Transverse colon (tissue), 4 donors: ENCODE measurements around the gene CDK5RAP2. TPM values are rescaled to one million over a fixed set of nuclear protein-coding genes. Genes with fewer than 3 reads are reported as not detected.

ENCODE experiments used
- DNase-seq: peaks from one replicate; pipeline ENCODE4 v3.0.0-alpha.2; 2019
- H3K27ac ChIP-seq, 4 donors: fragments of 200-600 bp; sonication (generic); 2 replicates each; pipeline ENCODE4 v1.5.1; 2016 to 2018; ENCODE audit warnings: inconsistent platforms in 4 of 4
- H3K27me3 ChIP-seq: fragments of 200-600 bp; sonication (generic); 2 replicates; pipeline ENCODE4 v1.5.1; 2017; ENCODE audit warnings: inconsistent platforms
- H3K36me3 ChIP-seq, 4 donors: fragments of 200-600 bp; sonication (generic); 2 replicates each; pipeline ENCODE4 v1.5.1; 2017 to 2019; ENCODE audit warnings: inconsistent platforms in 4 of 4
- H3K4me1 ChIP-seq, 4 donors: fragments of 200-600 bp; sonication (generic); 2 replicates each; pipeline ENCODE4 v1.5.1; 2017 to 2020; ENCODE audit warnings: inconsistent platforms in 4 of 4
- H3K4me3 ChIP-seq, 4 donors: fragments of 200-600 bp; sonication (generic); 1 replicate in 1 of 4; 2 replicates in 3 of 4; pipeline versions ENCODE4 v1.5.1 to v1.6.1; 2017 to 2019; ENCODE audit warnings: inconsistent platforms in 4 of 4
- H3K9me3 ChIP-seq, 2 donors: fragments of 200-600 bp; sonication (generic); 2 replicates each; pipeline ENCODE4 v1.5.1; 2017 to 2019; ENCODE audit warnings: inconsistent platforms in 2 of 2
- CTCF ChIP-seq, 5 experiments: fragments of 200-600 bp in 3 of 5; fragments of 450-650 bp in 2 of 5; sonication (generic) in 3 of 5; IDR thresholded peaks; 1 replicate in 2 of 5; 2 replicates in 3 of 5; pipeline ENCODE4 v1.5.1; 2016 to 2017; ENCODE audit warnings: antibody characterized with exemption in 5 of 5, inconsistent platforms in 3 of 5, mild to moderate bottlenecking in 2 of 5, moderate library complexity in 1 of 5
- EP300 ChIP-seq: sonication (generic); formaldehyde crosslinking; IDR thresholded peaks from one replicate; pipeline ENCODE4 v1.6.1; 2017; ENCODE audit warnings: antibody characterized with exemption, low read depth
- POLR2A ChIP-seq: fragments of 450-650 bp; IDR thresholded peaks from one replicate; pipeline ENCODE4 v1.6.1; 2016; ENCODE audit warnings: antibody characterized with exemption, mild to moderate bottlenecking, moderate library complexity
- POLR2AphosphoS5 ChIP-seq, 3 donors: sonication (generic); formaldehyde crosslinking; IDR thresholded peaks; one replicate each; pipeline ENCODE4 v1.6.1; 2016; ENCODE audit warnings: antibody characterized with exemption in 3 of 3
- WGBS, 2 donors: methylation state at CpG; one replicate each; pipeline ENCODE4 v1.1.5; 2018; ENCODE audit warnings: low coverage in 1 of 2; 5-methylcytosine and 5-hydroxymethylcytosine counted together
- in situ Hi-C, 4 donors: fragments of 200-750 bp; cut with MboI; loops; one replicate each; pipeline versions ENCODE4 v1.15.0 to v1.15.1; 2017; ENCODE audit warnings: low sequenced_read_pairs in 3 of 4, low pct_ligation_motif_present in 1 of 4, low pct_unique_long_range_greater_than_20kb in 1 of 4
- intact Hi-C: fragments of 100-400 bp; cut with DNase I; formaldehyde crosslinking; loops from one replicate; pipeline ENCODE4 v1.15.1; 2023; ENCODE audit warnings: low total_unique reads
- total RNA-seq, 4 donors: library from RNA; depleted of rRNA; stranded (reverse); fragments of >200 nt; gene quantifications; one replicate each; pipeline ENCODE4 v1.1.0, GENCODE V29; 2016

CDK5RAP2 gene
- total RNA-seq, 4 donors from 2014 or later = 23.6 to 154 (median 28.0) TPM

- no peak for DNase-seq
- TF ChIP-seq CTCF (IDR thresholded peaks at IDR 0.05) (no peak), POLR2AphosphoS5 (IDR thresholded peaks at IDR 0.05) (peak in 1 of 3 donors; percentile 30)
- Histone ChIP-seq H3K27ac (peak overlapping the region; percentile 2 to 64 (median 44)), H3K9me3 (no peaks in the 10 kb centered on the region), H3K27me3 (no peaks in the 10 kb centered on the region), H3K4me1 (no peaks in the 10 kb centered on the region), H3K36me3 (peaks cover 0 to 17% (median 4%) of the 10 kb centered on the region in 4 donors), H3K4me3 (no peak overlapping the region)
- in situ Hi-C loops (no loop called here), intact Hi-C loops (no loop called here)
- WGBS, 2 donors = 69% methylated on average over 3 of the region's 3 CpGs; no CpG with 5 or more reads in 1 of the 2 donors
Observed at GRCh38 chr9:120410925-120411501, 169.0 kb downstream of the CDK5RAP2 start.

GRCh38 chr9:120408680-120409258 is 171.2 kb downstream of the CDK5RAP2 start:
- WGBS, 2 donors = 87 to 90% methylated on average over 5 to 14 of the region's 14 CpGs
- Histone ChIP-seq H3K4me1 (no peaks in the 10 kb centered on the region), H3K36me3 (peaks cover 0 to 22% (median 4%) of the 10 kb centered on the region in 4 donors), H3K27ac (no peak overlapping the region), H3K4me3 (no peak overlapping the region), H3K27me3 (no peaks in the 10 kb centered on the region), H3K9me3 (no peaks in the 10 kb centered on the region)
- in situ Hi-C loops (no loop called here), intact Hi-C loops (no loop called here)
- no peak for TF ChIP-seq POLR2AphosphoS5 (IDR thresholded peaks at IDR 0.05)
- no peak for TF ChIP-seq CTCF (IDR thresholded peaks at IDR 0.05)
- no peak for TF ChIP-seq EP300
- TF ChIP-seq POLR2A = no peak
- DNase-seq = no peak

GRCh38 chr9:120405860-120406259 is 174.1 kb downstream of the CDK5RAP2 start:
- Histone ChIP-seq H3K36me3 (peaks cover 0 to 23% (median 9%) of the 10 kb centered on the region in 4 donors), H3K4me1 (no peaks in the 10 kb centered on the region), H3K27me3 (no peaks in the 10 kb centered on the region), H3K27ac (no peak overlapping the region), H3K4me3 (no peak overlapping the region), H3K9me3 (no peaks in the 10 kb centered on the region)
- in situ Hi-C loops (no loop called here), intact Hi-C loops (no loop called here)
- 97 to 99% methylated on average over 2 of the region's 2 CpGs for WGBS, 2 donors
- no peak for TF ChIP-seq POLR2AphosphoS5 (IDR thresholded peaks at IDR 0.05)
- no peak for TF ChIP-seq EP300
- TF ChIP-seq CTCF (IDR thresholded peaks at IDR 0.05) = no peak
- no peak for TF ChIP-seq POLR2A
- no peak for DNase-seq

- Histone ChIP-seq H3K27me3 (no peaks in the 10 kb centered on the region), H3K4me1 (no peaks in the 10 kb centered on the region), H3K27ac (no peak overlapping the region), H3K9me3 (no peaks in the 10 kb centered on the region), H3K4me3 (no peak overlapping the region), H3K36me3 (peaks cover 0 to 29% (median 12%) of the 10 kb centered on the region in 4 donors)
- 100% methylated on average over 1 of the region's 1 CpG; no CpG with 5 or more reads in 1 of the 2 donors for WGBS, 2 donors
- DNase-seq = no peak
- in situ Hi-C loops = no loop called here
- TF ChIP-seq EP300 (no peak), CTCF (IDR thresholded peaks at IDR 0.05) (no peak), POLR2A (no peak)
- intact Hi-C loops = no loop called here
Observed at GRCh38 chr9:120405134-120405533, 174.8 kb downstream of the CDK5RAP2 start.
